Hepatic stellate cell (primary cell): Measurements from ENCODE around the gene ECI1.

Experiments used
- DNase-seq: peaks from one replicate; pipeline ENCODE4 v3.0.0; 2011; ENCODE audit warnings: low spot score

Gene ECI1

GRCh38 chr16:2233046-2233775 lies 18.2 kb downstream of the ECI1 start:
- no peak for DNase-seq

GRCh38 chr16:2232094-2232990 lies 19.0 kb downstream of the ECI1 start:
- DNase-seq = no peak

- no peak for DNase-seq
Observed at GRCh38 chr16:2231016-2231931, 20.1 kb downstream of the ECI1 start.

GRCh38 chr16:2230376-2230775 lies 21.0 kb downstream of the ECI1 start:
- no peak for DNase-seq

- DNase-seq = no peak
Observed at GRCh38 chr16:2229632-2230250, 21.6 kb downstream of the ECI1 start.

- no peak for DNase-seq
Observed at GRCh38 chr16:2229091-2229490, 22.3 kb downstream of the ECI1 start.

- no peak for DNase-seq
Observed at GRCh38 chr16:2228161-2228824, 23.1 kb downstream of the ECI1 start.

- no peak for DNase-seq
Observed at GRCh38 chr16:2226918-2227317, 24.5 kb downstream of the ECI1 start.

GRCh38 chr16:2226245-2226793 lies 25.1 kb downstream of the ECI1 start:
- no peak for DNase-seq

GRCh38 chr16:2223942-2224486 lies 27.4 kb downstream of the ECI1 start:
- DNase-seq = peak; percentile 78

- peak; percentile 99 for DNase-seq
Observed at GRCh38 chr16:2223221-2223941, 28.0 kb downstream of the ECI1 start, which contains the start of gene E4F1. TSS of gene E4F1 (plus strand) at chr16:2223591. CDS start at chr16:2223614, 23 bp downstream.

- no peak for DNase-seq
Observed at GRCh38 chr16:2216330-2216729, 35.1 kb downstream of the ECI1 start.

- no peak for DNase-seq
Observed at GRCh38 chr16:2214719-2214968, 36.7 kb downstream of the ECI1 start, which contains the start of gene PGP. TSS of gene PGP (minus strand) at chr16:2214840. CDS start at chr16:2214777, 63 bp downstream.

GRCh38 chr16:2213817-2214718 lies 37.3 kb downstream of the ECI1 start:
- no peak for DNase-seq

GRCh38 chr16:2212362-2213324 lies 38.7 kb downstream of the ECI1 start:
- DNase-seq = no peak

GRCh38 chr16:2211923-2212347 lies 39.5 kb downstream of the ECI1 start:
- DNase-seq = no peak
